PC-9 (cell line): ENCODE measurements around the gene COMT.

ENCODE experiments used
- EZH2 ChIP-seq: fragments of 200-600 bp; sonication (generic); IDR thresholded peaks from 2 replicates; pipeline ENCODE4 v1.8.0; 2017; ENCODE audit warnings: antibody characterized with exemption, low read depth
- TF ChIP-seq, protein P1 (sequence below): fragments of 200-600 bp; sonication (generic); conservative IDR thresholded peaks from 2 replicates; pipeline ENCODE4 v1.6.1; 2017; ENCODE audit warnings: mixed run types, antibody characterized with exemption, mild to moderate bottlenecking, moderate library complexity

DNA sequence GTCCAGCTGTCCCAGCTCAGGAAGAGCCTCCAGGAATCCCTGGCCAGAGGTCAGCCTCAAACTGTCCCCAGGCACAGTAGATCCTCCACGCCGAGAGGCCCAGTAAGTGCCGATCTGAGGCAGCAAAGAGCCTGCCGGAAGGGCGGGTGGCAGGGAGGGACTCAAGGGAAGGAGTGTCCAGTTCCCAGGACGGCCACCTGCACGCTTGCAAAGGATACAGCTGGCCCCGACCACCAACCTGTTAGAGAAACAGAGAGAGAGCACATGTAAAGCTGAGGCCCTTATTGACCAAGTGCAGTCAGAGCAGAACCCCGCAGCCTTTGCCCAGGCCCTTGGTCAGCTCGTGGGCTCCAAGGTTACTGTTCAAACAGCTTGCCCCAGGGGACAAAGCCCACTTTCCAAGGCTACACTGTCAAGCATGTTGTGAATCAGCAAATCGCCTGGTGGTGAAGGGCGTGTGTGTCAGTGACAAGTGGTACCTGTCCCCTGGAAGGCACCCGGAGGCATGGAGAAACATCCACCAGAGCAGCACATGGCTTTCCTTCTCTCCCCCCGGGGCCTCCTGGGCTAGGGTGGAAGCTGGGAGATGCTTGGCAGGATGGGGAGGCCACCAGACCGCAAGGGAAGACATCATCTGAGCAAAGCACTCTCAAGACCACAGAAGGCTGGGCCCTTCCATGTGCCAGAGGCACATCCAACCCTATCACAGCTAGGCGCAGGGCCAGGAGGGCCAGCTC lies 42.6 kb upstream of the COMT start:
- TF ChIP-seq, protein P1, sequence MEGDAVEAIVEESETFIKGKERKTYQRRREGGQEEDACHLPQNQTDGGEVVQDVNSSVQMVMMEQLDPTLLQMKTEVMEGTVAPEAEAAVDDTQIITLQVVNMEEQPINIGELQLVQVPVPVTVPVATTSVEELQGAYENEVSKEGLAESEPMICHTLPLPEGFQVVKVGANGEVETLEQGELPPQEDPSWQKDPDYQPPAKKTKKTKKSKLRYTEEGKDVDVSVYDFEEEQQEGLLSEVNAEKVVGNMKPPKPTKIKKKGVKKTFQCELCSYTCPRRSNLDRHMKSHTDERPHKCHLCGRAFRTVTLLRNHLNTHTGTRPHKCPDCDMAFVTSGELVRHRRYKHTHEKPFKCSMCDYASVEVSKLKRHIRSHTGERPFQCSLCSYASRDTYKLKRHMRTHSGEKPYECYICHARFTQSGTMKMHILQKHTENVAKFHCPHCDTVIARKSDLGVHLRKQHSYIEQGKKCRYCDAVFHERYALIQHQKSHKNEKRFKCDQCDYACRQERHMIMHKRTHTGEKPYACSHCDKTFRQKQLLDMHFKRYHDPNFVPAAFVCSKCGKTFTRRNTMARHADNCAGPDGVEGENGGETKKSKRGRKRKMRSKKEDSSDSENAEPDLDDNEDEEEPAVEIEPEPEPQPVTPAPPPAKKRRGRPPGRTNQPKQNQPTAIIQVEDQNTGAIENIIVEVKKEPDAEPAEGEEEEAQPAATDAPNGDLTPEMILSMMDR, result no peak
- TF ChIP-seq EZH2, result no peak
